ENCODE results near the gene SLC25A6. TPM values are rescaled to one million over a fixed set of nuclear protein-coding genes. Genes with fewer than 3 reads are reported as not detected.

Gene SLC25A6
- total and polyA plus RNA-seq, 2 donors (not counting 3 experiments of a cell fraction or from before 2014, with no cell fraction given): 410 to 1,153 TPM

DNA sequence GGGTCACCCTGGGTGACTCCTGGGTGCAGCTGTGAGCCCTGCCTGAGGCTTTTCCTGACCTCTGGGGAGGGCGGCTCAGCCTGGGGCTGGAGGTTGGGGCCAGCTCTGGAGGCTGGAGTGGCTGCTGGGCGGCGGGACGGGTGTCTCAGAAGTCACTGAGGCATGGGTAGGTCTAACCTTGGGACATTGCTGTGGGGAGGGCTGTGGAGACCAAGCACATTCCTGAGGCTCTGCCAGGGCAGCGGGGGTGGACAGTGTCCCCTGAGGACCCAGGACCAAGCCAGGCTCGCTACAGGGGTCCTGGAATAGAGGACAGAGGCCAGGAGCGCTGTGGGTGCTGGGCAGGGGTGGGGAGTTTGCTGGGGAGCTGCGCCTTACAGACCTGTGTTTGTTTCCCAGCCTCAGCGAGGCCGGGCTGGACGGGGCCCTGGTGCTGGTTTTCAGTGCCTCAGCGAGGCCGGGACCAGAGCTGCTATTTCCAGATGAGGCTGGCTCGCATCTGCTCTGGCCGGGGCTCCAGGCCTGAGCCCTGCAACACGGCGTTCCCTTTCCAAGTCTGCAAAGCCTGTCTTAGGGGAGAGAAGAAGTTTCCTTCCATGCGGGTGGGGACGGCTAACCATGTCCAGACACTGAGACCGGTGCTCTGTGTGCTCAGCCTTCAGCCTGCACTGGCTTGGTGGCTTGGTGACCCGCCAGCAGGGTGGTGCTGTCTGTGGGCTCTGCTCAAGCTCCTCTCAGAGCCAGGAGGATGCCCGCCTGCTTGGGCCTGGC is 3.0 kb upstream of the SLC25A6 start:
- intact Hi-C loops (cut with micrococcal nuclease) (loop anchor here (5.0 kb wide), 2 partner anchors 38 to 197 kb away; partner anchors contain the start of gene AKAP17A), dilution Hi-C loops (cut with MboI; ENCODE audit: extremely low pct_ligation_motif_present, low sequenced_read_pairs) (no loop called here)
- H3K4me1 ChIP-seq (ENCODE audit: control insufficient read depth, extremely low read depth, insufficient read depth, low read length): peaks cover 14% of the 10 kb centered on the region
- H3K27ac ChIP-seq (ENCODE audit: insufficient read depth, low read depth, low read length): no peak overlapping the region
- H3K4me3 ChIP-seq (replicated peaks in 1 of 3; ENCODE audit: insufficient read depth in 1 of 3, low read depth in 1 of 3, low read length in 3 of 3): no peak overlapping the region
- no peak overlapping the region for H3K4me2 ChIP-seq (ENCODE audit: insufficient read depth, low read length)
- BruUV-seq (replicated peaks): no TSS peak
- peaks cover 20% of the 10 kb centered on the region for H3K79me2 ChIP-seq (ENCODE audit: control insufficient read depth, insufficient read depth, low read length)
- no peaks in the 10 kb centered on the region for H3K9me1 ChIP-seq (replicated peaks; ENCODE audit: control insufficient read depth, extremely low read depth, insufficient read depth, low read length)
- H2AFZ ChIP-seq (ENCODE audit: low read depth, low read length): no peak overlapping the region
- no peaks in the 10 kb centered on the region for H3K27me3 ChIP-seq (ENCODE audit: control insufficient read depth in 2 of 2, insufficient read depth in 2 of 2, low read length in 2 of 2)
- ChIA-PET CTCF (no interaction called here), POLR2A (no interaction called here)
- H3K9me3 ChIP-seq (replicated peaks; ENCODE audit: control insufficient read depth, insufficient read depth, low read length): no peaks in the 10 kb centered on the region
- no peak for DNase-seq (ENCODE audit: low read depth, low spot score)
- H4K20me1 ChIP-seq (replicated peaks; ENCODE audit: control insufficient read depth, extremely low read depth, insufficient read depth, low read length): peaks cover 3% of the 10 kb centered on the region
- no peak overlapping the region for H3K9ac ChIP-seq (replicated peaks; ENCODE audit: extremely low read depth, insufficient read depth, low read length)
- no peak for FAIRE-seq
- no peak for TF ChIP-seq POLR2AphosphoS5 (IDR thresholded peaks at IDR 0.05; ENCODE audit: insufficient read depth, low read depth, low read length)
- TF ChIP-seq, protein P1, sequence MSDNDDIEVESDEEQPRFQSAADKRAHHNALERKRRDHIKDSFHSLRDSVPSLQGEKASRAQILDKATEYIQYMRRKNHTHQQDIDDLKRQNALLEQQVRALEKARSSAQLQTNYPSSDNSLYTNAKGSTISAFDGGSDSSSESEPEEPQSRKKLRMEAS (IDR thresholded peaks at IDR 0.05; ENCODE audit: insufficient read depth, insufficient read length): no peak
- peaks cover 1 to 5% of the 10 kb centered on the region in 2 experiments for H3K36me3 ChIP-seq (ENCODE audit: control insufficient read depth in 2 of 2, extremely low read depth in 1 of 2, insufficient read depth in 2 of 2, low read length in 2 of 2)

DNA sequence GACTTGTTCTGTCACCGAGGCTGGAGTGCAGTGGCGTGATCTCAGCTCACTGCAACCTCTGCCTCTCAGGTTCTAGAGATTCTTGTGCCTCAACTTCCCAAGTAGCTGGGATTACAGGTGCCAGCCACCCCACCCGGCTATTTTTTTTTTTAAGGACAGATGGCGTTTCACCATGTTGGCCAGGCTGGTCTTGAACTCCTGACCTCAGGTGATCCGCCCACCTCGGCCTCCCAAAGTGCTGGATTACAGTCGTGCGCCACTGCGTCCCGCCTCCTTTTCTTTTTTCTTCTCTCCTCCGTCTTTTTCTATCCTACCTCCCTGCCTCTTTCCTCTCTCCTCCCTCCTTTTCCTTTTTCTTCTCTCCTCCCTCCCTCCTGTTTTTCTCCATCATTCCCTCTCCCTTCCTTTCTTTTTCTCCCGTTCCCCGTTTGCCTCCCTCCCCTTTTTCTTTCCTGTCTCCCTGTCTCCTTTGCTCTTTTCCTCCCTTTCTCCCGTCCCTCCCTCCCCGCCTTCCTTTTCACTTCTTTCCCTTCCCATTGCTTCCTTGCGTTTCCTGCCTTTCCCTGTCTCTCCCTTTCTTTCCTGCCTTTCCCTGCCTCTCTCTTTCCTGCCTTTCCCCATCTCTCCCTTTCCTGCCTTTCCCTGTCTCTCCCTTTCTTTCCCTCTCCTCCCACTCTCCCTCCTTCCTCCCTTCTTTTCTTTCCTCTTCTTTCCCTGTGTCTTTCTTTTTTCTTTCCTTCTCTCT is 2.1 kb upstream of the SLC25A6 start:
- H3K9ac ChIP-seq (replicated peaks; ENCODE audit: extremely low read depth, insufficient read depth, low read length): no peak overlapping the region
- no peaks in the 10 kb centered on the region for H3K9me3 ChIP-seq (replicated peaks; ENCODE audit: control insufficient read depth, insufficient read depth, low read length)
- no peak for TF ChIP-seq GATA2 (IDR thresholded peaks at IDR 0.05; ENCODE audit: insufficient read depth, insufficient read length, low read depth, low read length)
- TF ChIP-seq EZH2 (IDR thresholded peaks at IDR 0.05; ENCODE audit: borderline replicate concordance, low read depth, low read length, severe bottlenecking): no peak
- TF ChIP-seq, protein P2, sequence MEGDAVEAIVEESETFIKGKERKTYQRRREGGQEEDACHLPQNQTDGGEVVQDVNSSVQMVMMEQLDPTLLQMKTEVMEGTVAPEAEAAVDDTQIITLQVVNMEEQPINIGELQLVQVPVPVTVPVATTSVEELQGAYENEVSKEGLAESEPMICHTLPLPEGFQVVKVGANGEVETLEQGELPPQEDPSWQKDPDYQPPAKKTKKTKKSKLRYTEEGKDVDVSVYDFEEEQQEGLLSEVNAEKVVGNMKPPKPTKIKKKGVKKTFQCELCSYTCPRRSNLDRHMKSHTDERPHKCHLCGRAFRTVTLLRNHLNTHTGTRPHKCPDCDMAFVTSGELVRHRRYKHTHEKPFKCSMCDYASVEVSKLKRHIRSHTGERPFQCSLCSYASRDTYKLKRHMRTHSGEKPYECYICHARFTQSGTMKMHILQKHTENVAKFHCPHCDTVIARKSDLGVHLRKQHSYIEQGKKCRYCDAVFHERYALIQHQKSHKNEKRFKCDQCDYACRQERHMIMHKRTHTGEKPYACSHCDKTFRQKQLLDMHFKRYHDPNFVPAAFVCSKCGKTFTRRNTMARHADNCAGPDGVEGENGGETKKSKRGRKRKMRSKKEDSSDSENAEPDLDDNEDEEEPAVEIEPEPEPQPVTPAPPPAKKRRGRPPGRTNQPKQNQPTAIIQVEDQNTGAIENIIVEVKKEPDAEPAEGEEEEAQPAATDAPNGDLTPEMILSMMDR (IDR thresholded peaks at IDR 0.05; ENCODE audit: extremely low read depth in 1 of 2, insufficient read depth in 1 of 2, low read depth in 1 of 2, low read length in 2 of 2): no peak
- no peak for TF ChIP-seq POLR2AphosphoS5 (IDR thresholded peaks at IDR 0.05; ENCODE audit: insufficient read depth, low read depth, low read length)
- TF ChIP-seq, protein P1 (IDR thresholded peaks at IDR 0.05; ENCODE audit: insufficient read depth, insufficient read length): no peak
- TF ChIP-seq MYC (IDR thresholded peaks at IDR 0.05; ENCODE audit: low read depth, low read length): no peak
- no peak for TF ChIP-seq POLR2A (IDR thresholded peaks at IDR 0.05; ENCODE audit: low read depth, low read length)
- TF ChIP-seq FOS (IDR thresholded peaks at IDR 0.05; ENCODE audit: borderline replicate concordance, insufficient read depth, low read length): no peak
- TF ChIP-seq JUN (IDR thresholded peaks at IDR 0.05; ENCODE audit: borderline replicate concordance, insufficient read depth, insufficient read length, low read depth): no peak
- no TSS peak for BruUV-seq (replicated peaks)
- FAIRE-seq: no peak
- peaks cover 2 to 14% of the 10 kb centered on the region in 2 experiments for H3K36me3 ChIP-seq (ENCODE audit: control insufficient read depth in 2 of 2, extremely low read depth in 1 of 2, insufficient read depth in 2 of 2, low read length in 2 of 2)
- dilution Hi-C loops (cut with MboI; ENCODE audit: extremely low pct_ligation_motif_present, low sequenced_read_pairs): no loop called here
- H4K20me1 ChIP-seq (replicated peaks; ENCODE audit: control insufficient read depth, extremely low read depth, insufficient read depth, low read length): peaks cover 3% of the 10 kb centered on the region
- peaks cover 29% of the 10 kb centered on the region for H3K79me2 ChIP-seq (ENCODE audit: control insufficient read depth, insufficient read depth, low read length)
- no peak for DNase-seq (ENCODE audit: low read depth, low spot score)
- H3K4me2 ChIP-seq (ENCODE audit: insufficient read depth, low read length): peak overlapping the region; percentile 88
- intact Hi-C loops (cut with micrococcal nuclease): loop anchor here (2.0 to 5.0 kb wide), 3 partner anchors 37 to 198 kb away; partner anchors contain the start of gene AKAP17A
- no peaks in the 10 kb centered on the region for H3K9me1 ChIP-seq (replicated peaks; ENCODE audit: control insufficient read depth, extremely low read depth, insufficient read depth, low read length)
- no peak overlapping the region for H3K4me3 ChIP-seq (replicated peaks in 1 of 3; ENCODE audit: insufficient read depth in 1 of 3, low read depth in 1 of 3, low read length in 3 of 3)
- peaks cover 15% of the 10 kb centered on the region for H3K4me1 ChIP-seq (ENCODE audit: control insufficient read depth, extremely low read depth, insufficient read depth, low read length)
- H3K27me3 ChIP-seq (ENCODE audit: control insufficient read depth in 2 of 2, insufficient read depth in 2 of 2, low read length in 2 of 2): no peaks in the 10 kb centered on the region
- H3K27ac ChIP-seq (ENCODE audit: insufficient read depth, low read depth, low read length): no peak overlapping the region
- ChIA-PET CTCF (no interaction called here), POLR2A (no interaction called here)
- H2AFZ ChIP-seq (ENCODE audit: low read depth, low read length): no peak overlapping the region

All from endothelial cell of umbilical vein (primary cell).